PFSK-1 (cell line): ENCODE measurements around the gene HEBP2.

Experiments
- POLR2AphosphoS5 ChIP-seq: IDR thresholded peaks from 2 replicates; pipeline ENCODE4 v1.6.1; 2012; ENCODE audit warnings: low read depth, mild to moderate bottlenecking, control low read depth, low read length, moderate library complexity
- SIN3A ChIP-seq: IDR thresholded peaks from 2 replicates; pipeline ENCODE4 v1.6.1; 2012; ENCODE audit warnings: mild to moderate bottlenecking, low read length, moderate library complexity, borderline replicate concordance; ENCODE audit not compliant: insufficient read depth
- TF ChIP-seq, protein P1 (sequence below), 2 experiments: IDR thresholded peaks; 2 replicates each; pipeline versions ENCODE4 v1.6.1 to v1.8.0; 2011 to 2012; ENCODE audit warnings: low read depth in 2 of 2, low read length in 2 of 2, control low read depth in 1 of 2, inconsistent platforms in 1 of 2, mild to moderate bottlenecking in 1 of 2, moderate library complexity in 1 of 2; ENCODE audit not compliant: insufficient read depth in 1 of 2

DNA sequence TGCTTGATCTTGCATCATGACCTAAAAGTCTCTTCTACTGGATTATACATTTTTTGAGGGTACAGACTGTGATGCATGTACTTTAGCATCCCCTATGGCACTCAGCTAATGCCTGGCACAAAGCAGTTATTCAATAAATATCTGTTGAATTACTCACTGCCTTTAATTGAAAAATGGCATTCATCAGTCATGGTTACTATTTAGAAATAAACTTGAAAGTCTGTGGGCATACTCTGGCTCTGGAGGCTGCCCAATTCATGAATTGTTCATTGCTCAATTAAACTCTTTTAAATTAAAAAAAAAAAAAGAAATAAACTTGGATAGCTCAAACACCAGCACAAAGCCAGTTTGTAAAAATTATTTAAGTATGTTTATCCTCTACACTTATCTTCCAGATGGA, 40.0 kb downstream of the HEBP2 start:
- TF ChIP-seq POLR2AphosphoS5, result no peak
- TF ChIP-seq, protein P1, sequence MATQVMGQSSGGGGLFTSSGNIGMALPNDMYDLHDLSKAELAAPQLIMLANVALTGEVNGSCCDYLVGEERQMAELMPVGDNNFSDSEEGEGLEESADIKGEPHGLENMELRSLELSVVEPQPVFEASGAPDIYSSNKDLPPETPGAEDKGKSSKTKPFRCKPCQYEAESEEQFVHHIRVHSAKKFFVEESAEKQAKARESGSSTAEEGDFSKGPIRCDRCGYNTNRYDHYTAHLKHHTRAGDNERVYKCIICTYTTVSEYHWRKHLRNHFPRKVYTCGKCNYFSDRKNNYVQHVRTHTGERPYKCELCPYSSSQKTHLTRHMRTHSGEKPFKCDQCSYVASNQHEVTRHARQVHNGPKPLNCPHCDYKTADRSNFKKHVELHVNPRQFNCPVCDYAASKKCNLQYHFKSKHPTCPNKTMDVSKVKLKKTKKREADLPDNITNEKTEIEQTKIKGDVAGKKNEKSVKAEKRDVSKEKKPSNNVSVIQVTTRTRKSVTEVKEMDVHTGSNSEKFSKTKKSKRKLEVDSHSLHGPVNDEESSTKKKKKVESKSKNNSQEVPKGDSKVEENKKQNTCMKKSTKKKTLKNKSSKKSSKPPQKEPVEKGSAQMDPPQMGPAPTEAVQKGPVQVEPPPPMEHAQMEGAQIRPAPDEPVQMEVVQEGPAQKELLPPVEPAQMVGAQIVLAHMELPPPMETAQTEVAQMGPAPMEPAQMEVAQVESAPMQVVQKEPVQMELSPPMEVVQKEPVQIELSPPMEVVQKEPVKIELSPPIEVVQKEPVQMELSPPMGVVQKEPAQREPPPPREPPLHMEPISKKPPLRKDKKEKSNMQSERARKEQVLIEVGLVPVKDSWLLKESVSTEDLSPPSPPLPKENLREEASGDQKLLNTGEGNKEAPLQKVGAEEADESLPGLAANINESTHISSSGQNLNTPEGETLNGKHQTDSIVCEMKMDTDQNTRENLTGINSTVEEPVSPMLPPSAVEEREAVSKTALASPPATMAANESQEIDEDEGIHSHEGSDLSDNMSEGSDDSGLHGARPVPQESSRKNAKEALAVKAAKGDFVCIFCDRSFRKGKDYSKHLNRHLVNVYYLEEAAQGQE (IDR thresholded peaks at IDR 0.05; ENCODE audit: insufficient read depth in 1 of 2, low read depth in 2 of 2, low read length in 2 of 2), result no peak
- TF ChIP-seq SIN3A, result no peak
